ENCODE measurements around the gene MYRIP. TPM values are rescaled to one million over a fixed set of nuclear protein-coding genes. Genes with fewer than 3 reads are reported as not detected.

Gene MYRIP
- total and polyA plus RNA-seq, 10 of the 15 experiments (the other 5 are each of a cell fraction or from before 2014, with no cell fraction given): 0.03 to 0.08 (median 0.04) TPM; not detected in 6

DNA sequence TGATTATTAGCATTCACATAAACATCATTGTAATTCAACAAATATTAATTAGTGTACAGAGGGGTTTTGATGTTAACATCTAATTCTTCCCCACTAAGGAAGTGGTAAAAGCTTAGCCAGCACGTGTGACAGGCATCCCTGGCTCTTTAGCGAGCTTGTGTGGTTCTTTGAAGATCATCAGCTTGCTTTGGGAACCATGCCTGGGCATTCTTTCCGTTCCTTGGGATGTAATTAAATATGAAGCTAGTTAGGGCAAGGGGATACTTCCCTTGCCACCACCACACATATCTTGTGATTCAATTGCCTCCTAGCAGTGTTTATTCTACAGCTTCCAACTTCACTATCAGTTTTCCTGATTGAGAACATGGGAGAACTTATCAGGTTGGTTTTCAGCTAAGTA, 246.5 kb downstream of the MYRIP start:
- ChIA-PET POLR2A (no interaction called here), CTCF (no interaction called here), SMC1A (ENCODE audit: uncharacterized antibody, unreplicated experiment) (interaction anchor here (0.8 to 1.3 kb wide), 3 partner anchors 8 to 37 kb away, joined by 3 to 5 read pairs (median 3); no protein-coding TSS in a partner anchor), RAD21 (ENCODE audit: unreplicated experiment) (no interaction called here)
- no peaks in the 10 kb centered on the region for H3K9me3 ChIP-seq (replicated peaks; ENCODE audit: control insufficient read depth, insufficient read depth, low read length)
- no peaks in the 10 kb centered on the region for H3K27me3 ChIP-seq (replicated peaks in 1 of 2; ENCODE audit: control insufficient read depth in 2 of 2, insufficient read depth in 2 of 2, low read length in 1 of 2)
- 11% methylated on average over 3 of the region's 3 CpGs for WGBS (ENCODE audit: insufficient coverage, insufficient replicate concordance, low lambda C conversion rate, missing lambda C conversion rate)
- no peak for FAIRE-seq
- no peak overlapping the region for H3K4me2 ChIP-seq (ENCODE audit: control insufficient read depth, insufficient read depth)
- no peaks in the 10 kb centered on the region for H3K36me3 ChIP-seq (ENCODE audit: control insufficient read depth in 2 of 2, insufficient read depth in 2 of 2, low read length in 1 of 2)
- no peak for ATAC-seq
- no peak overlapping the region for H2AFZ ChIP-seq (ENCODE audit: control insufficient read depth, low read depth, low read length)
- H3K4me3 ChIP-seq: no peak overlapping the region
- H3K27ac ChIP-seq (ENCODE audit: control insufficient read depth, insufficient read depth): no peak overlapping the region
- DNase-seq (ENCODE audit: low read depth, low spot score): no peak
- in situ Hi-C loops (cut with MboI): no loop called here
- H4K20me1 ChIP-seq (ENCODE audit: control insufficient read depth, insufficient read depth): no peaks in the 10 kb centered on the region
- BruUV-seq (replicated peaks): no TSS peak
- H3K4me1 ChIP-seq (ENCODE audit: control insufficient read depth, insufficient read depth, low read length): no peaks in the 10 kb centered on the region
- no peaks in the 10 kb centered on the region for H3K79me2 ChIP-seq (ENCODE audit: control insufficient read depth, insufficient read depth, low read length)
- intact Hi-C loops (cut with micrococcal nuclease; ENCODE audit: unreplicated experiment): no loop called here
- no peak overlapping the region for H3K9ac ChIP-seq (ENCODE audit: control insufficient read depth, insufficient read depth, low read length)
- TF ChIP-seq SIN3A (IDR thresholded peaks at IDR 0.05; ENCODE audit: low read depth, low read length) (no peak), BHLHE40 (IDR thresholded peaks at IDR 0.05; ENCODE audit: borderline replicate concordance in 1 of 2, low read depth in 2 of 2, low read length in 1 of 2) (no peak), PML (IDR thresholded peaks at IDR 0.05; ENCODE audit: low read length) (no peak), ZNF274 (IDR thresholded peaks at IDR 0.05; ENCODE audit: insufficient read depth, insufficient read length) (no peak), RELA (IDR thresholded peaks at IDR 0.05; ENCODE audit: borderline replicate concordance, partially characterized antibody) (no peak), HSF1 (IDR thresholded peaks at IDR 0.05; ENCODE audit: low read depth, low read length) (no peak), ASH2L (IDR thresholded peaks at IDR 0.05; ENCODE audit: borderline replicate concordance, low read depth) (no peak), GABPA (IDR thresholded peaks at IDR 0.05; ENCODE audit: low read depth) (no peak), FOXK2 (IDR thresholded peaks at IDR 0.05) (no peak), BCL3 (IDR thresholded peaks at IDR 0.05; ENCODE audit: borderline replicate concordance, insufficient read depth, low read depth, low read length, poor library complexity, severe bottlenecking) (no peak), PKNOX1 (IDR thresholded peaks at IDR 0.05) (no peak), NKRF (conservative IDR thresholded peaks at IDR 0.05) (no peak), BMI1 (IDR thresholded peaks at IDR 0.05; ENCODE audit: borderline replicate concordance) (no peak), NBN (IDR thresholded peaks at IDR 0.05) (no peak), ZNF687 (IDR thresholded peaks at IDR 0.05) (no peak)

All from GM12878 (cell line).